Measurements from ENCODE around the gene HHATL.

DNA sequence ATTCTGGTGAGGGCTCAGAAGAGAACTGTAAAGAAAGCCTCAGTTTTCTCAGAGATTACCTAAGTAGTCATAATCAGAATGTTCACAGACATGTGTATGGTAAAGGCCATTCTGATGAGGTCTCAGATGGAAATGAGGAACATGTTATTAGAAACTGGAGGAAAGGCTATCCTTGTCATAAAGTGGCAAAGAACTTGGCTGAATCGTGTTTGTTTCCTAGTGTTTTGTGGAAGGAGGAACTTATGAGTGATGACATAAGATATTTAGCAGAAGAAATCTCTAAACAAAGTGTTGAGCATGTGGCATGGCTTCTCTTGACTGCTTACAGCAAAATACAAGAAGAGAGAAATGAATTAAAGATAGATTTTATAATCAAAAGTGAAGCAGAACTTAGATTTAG is 30.1 kb downstream of the HHATL start:
- TF ChIP-seq POLR2A (IDR thresholded peaks at IDR 0.05; ENCODE audit: low read depth, low read length) (no peak), POLR2AphosphoS5 (IDR thresholded peaks at IDR 0.05; ENCODE audit: low read depth, low read length) (no peak)
